Measurements from ENCODE around the gene TMEM219.
"Not testable (repeated sequence)": the region's sequence is repeated elsewhere in the genome, so short reads cannot be mapped to it uniquely, and the experiment has no call there.

The TMEM219 gene

DNA sequence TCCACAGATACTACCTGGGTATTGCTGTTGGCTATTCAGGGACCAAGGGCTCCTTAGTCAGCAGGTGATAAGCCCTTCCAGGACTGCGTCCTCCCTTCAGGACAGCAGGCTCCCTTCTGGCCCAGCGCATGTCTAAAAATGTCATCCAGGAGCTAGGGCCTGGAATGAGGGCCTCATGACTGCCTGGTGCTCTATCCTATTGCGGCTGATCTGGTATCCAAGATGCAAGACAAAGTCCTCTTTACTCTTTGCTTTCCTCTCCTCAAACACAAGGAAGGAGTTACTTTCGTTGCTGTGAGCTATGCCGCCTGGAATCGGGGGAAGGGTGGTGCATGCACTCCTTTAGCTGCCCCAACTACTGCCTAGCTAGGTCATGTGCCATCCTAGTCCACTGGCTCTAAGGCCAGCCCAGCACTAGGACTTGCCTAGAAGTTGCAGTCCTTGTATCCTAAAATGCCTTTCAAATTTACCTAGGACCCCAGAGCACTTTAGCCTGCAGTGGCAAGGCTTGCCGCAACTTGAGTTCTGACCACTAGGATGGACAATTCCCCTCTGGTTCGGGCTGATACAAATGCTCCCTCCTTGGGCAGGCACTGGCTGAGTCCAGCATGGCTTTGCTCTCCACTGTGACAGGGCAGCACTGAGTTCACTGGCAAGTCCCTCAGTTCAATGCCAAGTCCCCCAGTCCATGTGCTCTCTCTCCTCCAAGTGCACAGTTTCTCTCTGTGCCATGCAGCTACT lies 10.1 kb upstream of the TMEM219 start:
- no peak for DNase-seq

DNA sequence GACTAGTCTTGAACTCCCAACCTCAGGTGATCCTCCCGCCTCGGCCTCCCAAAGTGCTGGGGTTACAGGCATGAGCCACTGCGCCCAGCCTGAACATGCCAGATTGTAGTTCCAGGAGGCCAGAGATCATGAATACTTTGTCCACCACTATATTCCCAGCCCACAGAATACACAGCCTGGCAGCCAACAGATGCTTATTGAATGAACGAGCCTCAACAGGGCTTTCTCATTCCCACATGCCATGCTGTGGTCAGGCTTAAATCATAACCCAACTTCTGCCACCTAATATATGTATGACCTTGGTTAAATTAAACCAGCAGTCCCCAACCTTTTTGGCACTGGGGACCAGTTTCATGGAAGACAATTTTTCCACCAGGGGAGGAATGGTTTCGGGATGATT lies 3.1 kb upstream of the TMEM219 start:
- no peak for DNase-seq

- DNase-seq = no peak
Observed at GRCh38 chr16:29959293-29959692, 2.6 kb upstream of the TMEM219 start.

DNA sequence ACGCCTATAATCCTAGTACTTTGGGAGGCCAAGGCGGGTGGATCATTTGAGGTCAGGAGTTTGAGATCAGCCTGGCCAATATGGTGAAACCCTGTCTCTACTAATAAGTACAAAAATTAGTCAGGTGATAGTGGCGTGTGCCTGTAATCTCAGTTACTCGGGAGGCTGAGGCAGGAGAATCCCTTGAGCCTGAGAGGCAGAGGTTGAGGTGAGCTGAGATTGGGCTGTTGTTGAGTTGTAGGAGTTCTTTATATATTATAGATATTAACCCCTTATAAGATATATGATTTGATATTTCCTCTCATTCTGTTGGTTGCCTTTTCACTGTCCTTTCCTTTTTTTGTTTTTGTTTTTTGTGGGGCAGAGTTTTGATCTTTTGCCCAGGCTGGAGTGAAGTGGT lies 2.1 kb upstream of the TMEM219 start:
- not testable (repeated sequence) for DNase-seq

DNA sequence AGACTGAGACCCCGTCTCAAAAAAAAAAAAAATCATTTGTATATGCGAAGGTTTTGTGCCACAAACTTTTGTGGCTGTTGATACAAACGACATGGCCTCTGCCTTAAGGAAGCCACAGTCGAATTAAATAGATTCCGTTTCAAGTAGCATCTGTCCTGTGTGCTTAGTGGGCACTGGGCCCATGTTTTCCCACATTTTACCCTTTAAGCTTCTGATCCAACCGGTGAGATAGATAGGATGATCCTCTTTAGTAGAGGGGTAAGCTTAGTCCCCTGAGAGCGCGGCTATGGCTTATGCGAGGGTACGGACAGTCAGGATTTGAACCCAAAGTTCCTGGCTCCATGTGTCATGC lies 776 bp upstream of the TMEM219 start:
- no peak for DNase-seq

- peak; percentile 39 for DNase-seq
Observed at GRCh38 chr16:29962344-29962994, 590 bp downstream of the TMEM219 start.

- no peak for DNase-seq
Observed at GRCh38 chr16:29963021-29963743, 1.3 kb downstream of the TMEM219 start.

DNA sequence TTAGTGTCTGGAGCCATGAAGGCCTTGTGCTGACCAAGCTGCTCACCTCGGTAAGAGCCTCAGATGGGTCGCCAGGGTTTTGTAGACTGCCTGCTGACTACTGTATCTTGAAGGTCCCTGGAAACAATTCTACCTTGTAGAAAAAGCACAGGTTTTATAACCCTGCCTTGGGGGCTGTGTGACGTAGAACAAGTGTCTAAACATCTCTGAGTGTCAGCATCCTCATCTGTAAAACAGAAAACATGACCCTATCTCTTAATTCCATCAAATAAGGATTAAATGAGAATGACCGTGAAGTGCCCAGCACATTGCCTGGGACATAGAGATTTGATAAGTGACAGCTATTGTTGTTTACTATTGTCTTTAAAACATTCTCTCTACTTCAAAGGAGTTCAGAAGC lies 6.3 kb downstream of the TMEM219 start:
- no peak for DNase-seq

DNA sequence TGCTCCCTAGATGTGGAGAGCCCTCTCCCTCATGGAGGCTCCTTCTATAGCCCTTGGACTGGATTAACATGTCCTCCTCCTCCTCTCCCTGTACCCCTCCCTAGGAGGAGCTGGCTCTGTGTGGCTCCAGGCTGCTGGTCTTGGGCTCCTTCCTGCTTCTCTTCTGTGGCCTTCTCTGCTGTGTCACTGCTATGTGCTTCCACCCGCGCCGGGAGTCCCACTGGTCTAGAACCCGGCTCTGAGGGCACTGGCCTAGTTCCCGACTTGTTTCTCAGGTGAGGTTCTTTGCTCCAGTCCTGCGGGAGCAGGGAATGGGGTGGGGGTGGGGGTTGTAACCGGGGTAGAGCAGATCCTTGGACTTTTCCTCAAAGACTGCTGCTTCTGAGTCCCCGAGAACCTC lies 9.4 kb downstream of the TMEM219 start:
- DNase-seq = no peak

DNA sequence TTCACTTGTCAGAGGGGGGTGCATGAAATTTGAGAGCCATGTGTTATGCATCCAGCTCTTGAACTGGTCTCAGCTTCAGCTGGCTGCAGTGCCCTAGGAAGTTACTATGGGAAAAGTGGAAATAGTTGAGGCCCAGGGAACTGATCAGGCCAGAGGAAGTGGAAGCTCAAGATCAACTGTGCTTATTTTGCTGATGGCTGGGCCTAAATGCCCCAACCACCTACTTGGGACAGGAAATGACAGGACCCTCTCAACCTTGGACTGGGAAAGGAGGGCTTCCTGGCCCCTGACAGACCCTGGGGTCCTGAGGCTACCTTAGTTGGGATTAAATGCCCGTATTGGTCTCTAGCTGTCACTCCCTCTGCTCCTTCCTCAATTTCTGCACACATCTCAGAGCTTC lies 10.6 kb downstream of the TMEM219 start:
- no peak for DNase-seq

- no peak for DNase-seq
Observed at GRCh38 chr16:29972992-29973383, 11.1 kb downstream of the TMEM219 start.

DNA sequence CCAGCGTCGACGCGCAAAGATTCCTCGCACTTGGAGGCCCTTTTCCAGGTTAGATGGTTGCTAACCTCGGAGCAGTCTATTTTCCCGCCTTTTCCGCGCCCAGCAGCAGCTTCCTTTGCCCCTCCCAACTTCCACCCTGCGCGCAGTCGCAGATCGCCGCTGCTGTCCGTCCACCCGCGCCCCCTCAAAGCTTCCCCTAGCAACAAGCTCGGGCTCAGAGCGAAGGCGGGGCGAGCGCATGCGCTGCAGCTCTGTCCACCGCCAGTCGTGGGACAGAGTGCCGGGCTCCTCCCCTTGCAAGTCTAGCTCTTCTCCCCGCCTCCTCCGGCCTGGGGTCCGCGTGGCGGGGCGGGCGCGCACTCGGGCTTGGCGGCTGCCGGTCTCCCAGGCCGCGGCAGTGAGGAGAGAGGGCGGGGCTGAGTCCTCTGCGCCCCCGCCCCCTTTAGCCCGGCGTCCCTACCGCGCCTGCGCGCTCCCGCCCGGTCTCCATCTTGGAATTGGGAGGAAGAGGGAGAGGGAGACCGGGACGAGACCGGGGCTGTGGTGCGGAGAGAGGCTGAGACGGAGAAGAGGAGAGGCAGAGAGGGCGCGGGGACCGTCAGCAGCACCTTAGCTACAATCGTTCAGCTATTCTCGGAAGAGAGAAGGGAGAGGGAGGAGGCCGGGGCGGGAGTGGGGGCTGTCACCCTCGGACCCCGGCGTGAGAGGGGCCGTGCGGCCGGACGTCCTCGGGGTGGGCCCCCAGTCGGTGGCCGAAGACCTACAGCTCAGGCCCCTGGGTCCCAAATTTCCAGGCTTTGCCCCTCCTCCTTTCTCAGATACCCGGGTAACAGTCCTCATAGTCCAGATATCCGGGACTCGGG lies 11.7 kb downstream of the TMEM219 start, which contains the start of gene TAOK2:
Gene TAOK2, plus strand, starts transcription at position 485 of the 863 bp plus-strand sequence. CDS start 3,905 bp downstream, outside the sequence.
- peak; percentile 99 for DNase-seq

DNA sequence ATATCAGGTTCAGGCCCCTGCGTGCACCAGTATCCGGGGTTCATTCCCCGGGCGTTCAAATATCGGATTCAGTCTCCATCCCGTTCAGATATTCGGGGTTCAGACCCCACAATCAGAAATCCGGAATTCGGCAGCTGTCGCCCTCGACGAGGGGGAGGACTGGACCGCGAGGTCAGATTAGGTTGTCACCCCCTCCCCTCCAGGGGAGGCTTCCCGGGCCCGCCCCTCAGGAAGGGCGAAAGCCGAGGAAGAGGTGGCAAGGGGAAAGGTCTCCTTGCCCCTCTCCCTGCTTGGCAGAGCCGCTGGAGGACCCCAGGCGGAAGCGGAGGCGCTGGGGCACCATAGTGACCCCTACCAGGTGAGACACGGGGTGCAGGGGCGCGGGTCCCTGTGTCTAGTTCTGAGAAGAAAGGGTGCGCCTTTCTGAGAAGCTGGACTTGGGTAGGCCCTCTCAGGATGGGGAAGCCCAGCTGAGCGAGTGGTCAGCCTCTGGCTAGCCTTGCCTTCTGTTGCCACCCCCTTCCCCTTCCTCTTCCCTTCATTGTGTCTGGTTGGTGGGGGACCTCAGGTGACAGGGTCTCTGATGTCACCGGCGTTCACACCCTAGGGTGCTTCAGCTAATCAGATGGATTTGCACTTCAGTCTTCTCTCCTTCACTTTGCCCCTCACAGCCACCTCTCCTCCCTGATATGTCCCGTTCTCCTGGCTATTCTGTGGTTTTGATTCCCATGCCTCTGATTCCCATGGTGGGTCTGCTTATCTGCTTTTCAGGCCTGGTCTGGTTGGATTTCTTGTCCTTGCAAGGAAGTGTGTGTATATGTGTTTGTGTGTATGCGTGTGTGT lies 12.6 kb downstream of the TMEM219 start:
- DNase-seq = peak; percentile 51

- no peak for DNase-seq
Observed at GRCh38 chr16:29975134-29975538, 13.3 kb downstream of the TMEM219 start.

DNA sequence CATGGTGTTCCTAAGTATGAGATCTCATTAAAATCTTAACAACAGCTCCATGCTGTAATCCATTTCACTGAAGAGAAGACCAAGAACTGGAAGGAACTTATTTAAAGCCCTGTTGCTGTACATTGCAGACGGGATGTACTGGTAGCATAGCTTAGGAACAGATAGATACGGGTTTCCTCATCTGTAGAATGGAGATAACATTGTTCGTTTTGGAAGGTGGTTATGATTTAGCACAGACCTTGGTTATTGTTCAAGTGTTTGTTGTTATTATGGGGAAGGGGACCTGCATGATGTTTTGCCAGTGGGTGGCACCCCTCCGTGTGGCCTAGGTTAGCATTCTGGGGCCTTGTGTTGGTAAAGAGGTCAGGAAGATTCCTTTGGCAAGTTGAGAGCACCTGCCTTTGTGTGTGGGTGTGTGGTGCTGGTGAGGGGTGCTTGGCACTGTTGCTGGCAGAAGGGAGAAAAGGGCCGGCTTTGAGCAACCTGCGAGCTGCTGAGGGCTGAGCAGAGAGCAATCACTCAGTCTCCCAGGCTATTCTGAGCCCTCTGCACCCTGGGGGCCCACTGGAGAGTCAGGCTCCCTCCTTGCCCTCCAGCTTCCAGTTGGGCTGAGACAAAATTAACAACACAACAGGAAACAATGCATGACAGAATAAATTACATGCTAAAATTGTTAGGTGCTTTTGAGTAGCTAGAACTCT lies 14.1 kb downstream of the TMEM219 start:
- peak; percentile 73 for DNase-seq

GRCh38 chr16:29977063-29977825 lies 15.4 kb downstream of the TMEM219 start:
- DNase-seq = no peak

GRCh38 chr16:29978081-29978480 lies 16.2 kb downstream of the TMEM219 start:
- no peak for DNase-seq

- no peak for DNase-seq
Observed at GRCh38 chr16:29978564-29979270, 16.8 kb downstream of the TMEM219 start.

- no peak for DNase-seq
Observed at GRCh38 chr16:29982560-29983419, 20.9 kb downstream of the TMEM219 start.
